ENCODE data around the gene TFDP1.

DNA sequence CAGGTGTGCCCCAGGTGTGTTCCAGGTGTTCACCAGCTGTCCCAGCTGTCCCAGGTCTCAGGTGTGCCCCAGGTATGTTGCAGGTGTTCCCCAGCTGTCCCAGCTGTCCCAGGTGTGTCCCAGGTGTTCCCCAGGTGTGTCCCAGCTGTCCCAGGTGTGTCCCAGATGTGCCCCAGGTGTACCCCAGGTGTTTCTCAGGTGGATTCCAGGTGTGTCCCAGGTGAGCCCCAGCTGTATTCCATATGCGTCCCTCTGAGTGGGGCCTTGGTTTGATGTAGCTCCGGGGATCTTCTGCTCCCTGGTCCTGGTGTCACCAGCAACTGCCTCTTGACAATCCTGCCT is 81.7 kb downstream of the TFDP1 start:
- TF ChIP-seq, protein P1, sequence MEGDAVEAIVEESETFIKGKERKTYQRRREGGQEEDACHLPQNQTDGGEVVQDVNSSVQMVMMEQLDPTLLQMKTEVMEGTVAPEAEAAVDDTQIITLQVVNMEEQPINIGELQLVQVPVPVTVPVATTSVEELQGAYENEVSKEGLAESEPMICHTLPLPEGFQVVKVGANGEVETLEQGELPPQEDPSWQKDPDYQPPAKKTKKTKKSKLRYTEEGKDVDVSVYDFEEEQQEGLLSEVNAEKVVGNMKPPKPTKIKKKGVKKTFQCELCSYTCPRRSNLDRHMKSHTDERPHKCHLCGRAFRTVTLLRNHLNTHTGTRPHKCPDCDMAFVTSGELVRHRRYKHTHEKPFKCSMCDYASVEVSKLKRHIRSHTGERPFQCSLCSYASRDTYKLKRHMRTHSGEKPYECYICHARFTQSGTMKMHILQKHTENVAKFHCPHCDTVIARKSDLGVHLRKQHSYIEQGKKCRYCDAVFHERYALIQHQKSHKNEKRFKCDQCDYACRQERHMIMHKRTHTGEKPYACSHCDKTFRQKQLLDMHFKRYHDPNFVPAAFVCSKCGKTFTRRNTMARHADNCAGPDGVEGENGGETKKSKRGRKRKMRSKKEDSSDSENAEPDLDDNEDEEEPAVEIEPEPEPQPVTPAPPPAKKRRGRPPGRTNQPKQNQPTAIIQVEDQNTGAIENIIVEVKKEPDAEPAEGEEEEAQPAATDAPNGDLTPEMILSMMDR (IDR thresholded peaks at IDR 0.05; ENCODE audit: borderline replicate concordance, extremely low read depth, low read length, poor library complexity, severe bottlenecking), result no peak
- TF ChIP-seq EZH2 (IDR thresholded peaks at IDR 0.05; ENCODE audit: borderline replicate concordance, low read depth, low read length, severe bottlenecking), result no peak
